H54 (cell line): ENCODE data around the gene GATAD1.
A peak's percentile ranks its signal among the peaks of the same experiment; 100 is the strongest.

Experiments
- DNase-seq: peaks from one replicate; pipeline ENCODE4 v3.0.0; 2011; ENCODE audit warnings: low spot score, mixed read lengths; ENCODE audit not compliant: insufficient read length
- FAIRE-seq: peaks from 3 replicates; lab custom pipeline; 2011; peaks lifted over from hg19 to GRCh38; lab: Jason Lieb, UNC
- POLR2A ChIP-seq: IDR thresholded peaks from 2 replicates; pipeline ENCODE4 v1.6.1; 2011; ENCODE audit warnings: low read depth, mild to moderate bottlenecking, low read length

GATAD1 gene

GRCh38 chr7:92485267-92485892, 38.1 kb downstream of the GATAD1 start:
- no peak for TF ChIP-seq POLR2A
- FAIRE-seq = no peak
- no peak for DNase-seq

GRCh38 chr7:92485974-92486373, 38.7 kb downstream of the GATAD1 start:
- no peak for TF ChIP-seq POLR2A
- no peak for DNase-seq
- no peak for FAIRE-seq

- DNase-seq (no peak), FAIRE-seq (no peak)
- no peak for TF ChIP-seq POLR2A
These were observed 40.5 kb downstream of the GATAD1 start for GRCh38 chr7:92487804-92488203.

- no peak for DNase-seq
- peak; percentile 33 for FAIRE-seq
- TF ChIP-seq POLR2A = no peak
These were observed 42.4 kb downstream of the GATAD1 start for GRCh38 chr7:92489634-92490033.

- FAIRE-seq (peak; percentile 57), DNase-seq (no peak)
- no peak for TF ChIP-seq POLR2A
These were observed 49.6 kb downstream of the GATAD1 start for GRCh38 chr7:92496876-92497275.

- FAIRE-seq (no peak), DNase-seq (no peak)
- TF ChIP-seq POLR2A = no peak
These were observed 51.3 kb downstream of the GATAD1 start for GRCh38 chr7:92498557-92498956.

GRCh38 chr7:92503767-92504166, 56.5 kb downstream of the GATAD1 start:
- DNase-seq (no peak), FAIRE-seq (no peak)
- TF ChIP-seq POLR2A = no peak

GRCh38 chr7:92504563-92504962, 57.3 kb downstream of the GATAD1 start:
- FAIRE-seq (no peak), DNase-seq (no peak)
- no peak for TF ChIP-seq POLR2A

- no peak for TF ChIP-seq POLR2A
- no peak for DNase-seq
- FAIRE-seq = no peak
These were observed 59.1 kb downstream of the GATAD1 start for GRCh38 chr7:92506363-92506762.

GRCh38 chr7:92508946-92509345, 61.7 kb downstream of the GATAD1 start:
- TF ChIP-seq POLR2A = no peak
- DNase-seq = no peak
- FAIRE-seq = no peak
